Chondrocyte (in vitro differentiated cells): Measurements from ENCODE around the gene PRSS1. TPM values are rescaled to one million over a fixed set of nuclear protein-coding genes. Genes with fewer than 3 reads are reported as not detected.

Experiments used
- DNase-seq: peaks from one replicate; pipeline ENCODE4 v3.0.0; 2021; ENCODE audit warnings: mixed read lengths, low spot score
- H3K27ac Mint-ChIP-seq: one replicate; pipeline ENCODE4 v1.8.0; 2021; ENCODE audit warnings: mild to moderate bottlenecking, moderate library complexity, mixed read lengths; ENCODE audit not compliant: unreplicated experiment
- H3K27me3 Mint-ChIP-seq: 2 replicates; pipeline ENCODE4 v1.8.0; 2021; ENCODE audit warnings: low read depth, mixed read lengths
- H3K36me3 Mint-ChIP-seq: 2 replicates; pipeline ENCODE4 v1.8.0; 2021; ENCODE audit warnings: low read depth, mixed read lengths
- H3K4me1 Mint-ChIP-seq: 2 replicates; pipeline ENCODE4 v1.8.0; 2021; ENCODE audit warnings: low read depth, mild to moderate bottlenecking, mixed read lengths
- H3K4me3 Mint-ChIP-seq: one replicate; pipeline ENCODE4 v1.8.0; 2021; ENCODE audit warnings: mild to moderate bottlenecking, moderate library complexity, mixed read lengths; ENCODE audit not compliant: unreplicated experiment
- H3K9me3 Mint-ChIP-seq: 2 replicates; pipeline ENCODE4 v1.8.0; 2021; ENCODE audit warnings: low read depth, mixed read lengths
- total RNA-seq: library from RNA; stranded (reverse); gene quantifications from 3 replicates; pipeline ENCODE4 v1.2.1, GENCODE V29; 2021
- TF ChIP-seq, protein P1 (sequence below): fragments of 200-600 bp; sonication (generic); IDR thresholded peaks from 2 replicates; pipeline ENCODE4 v1.5.0; 2021; ENCODE audit warnings: antibody characterized with exemption, mild to moderate bottlenecking, moderate library complexity

The PRSS1 gene
- total RNA-seq, 1 donor from 2014 or later = not detected

DNA sequence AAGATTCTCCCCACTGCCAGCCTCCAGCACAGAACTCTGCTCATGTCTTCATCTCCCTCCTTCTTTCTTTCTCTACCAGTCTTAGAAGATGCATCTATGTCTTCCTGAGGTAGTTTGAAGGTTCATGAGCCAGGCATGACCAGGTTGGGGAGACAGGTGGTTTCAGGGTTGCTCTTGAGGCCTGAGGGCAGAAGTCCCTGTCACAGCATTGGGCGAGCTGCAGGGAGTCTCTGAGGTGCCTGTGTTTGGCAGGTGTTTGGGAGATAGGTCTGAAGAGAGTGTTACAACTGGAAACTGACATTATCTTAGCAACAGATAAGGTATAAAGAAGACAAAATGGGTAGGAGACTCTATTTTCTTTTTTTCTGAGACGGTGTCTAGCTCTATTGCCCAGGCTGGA, 40.2 kb downstream of the PRSS1 start:
- TF ChIP-seq, protein P1, sequence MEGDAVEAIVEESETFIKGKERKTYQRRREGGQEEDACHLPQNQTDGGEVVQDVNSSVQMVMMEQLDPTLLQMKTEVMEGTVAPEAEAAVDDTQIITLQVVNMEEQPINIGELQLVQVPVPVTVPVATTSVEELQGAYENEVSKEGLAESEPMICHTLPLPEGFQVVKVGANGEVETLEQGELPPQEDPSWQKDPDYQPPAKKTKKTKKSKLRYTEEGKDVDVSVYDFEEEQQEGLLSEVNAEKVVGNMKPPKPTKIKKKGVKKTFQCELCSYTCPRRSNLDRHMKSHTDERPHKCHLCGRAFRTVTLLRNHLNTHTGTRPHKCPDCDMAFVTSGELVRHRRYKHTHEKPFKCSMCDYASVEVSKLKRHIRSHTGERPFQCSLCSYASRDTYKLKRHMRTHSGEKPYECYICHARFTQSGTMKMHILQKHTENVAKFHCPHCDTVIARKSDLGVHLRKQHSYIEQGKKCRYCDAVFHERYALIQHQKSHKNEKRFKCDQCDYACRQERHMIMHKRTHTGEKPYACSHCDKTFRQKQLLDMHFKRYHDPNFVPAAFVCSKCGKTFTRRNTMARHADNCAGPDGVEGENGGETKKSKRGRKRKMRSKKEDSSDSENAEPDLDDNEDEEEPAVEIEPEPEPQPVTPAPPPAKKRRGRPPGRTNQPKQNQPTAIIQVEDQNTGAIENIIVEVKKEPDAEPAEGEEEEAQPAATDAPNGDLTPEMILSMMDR = no peak
- Mint-ChIP-seq H3K9me3 (no peaks in the 10 kb centered on the region), H3K4me3 (no peak overlapping the region), H3K27me3 (peaks cover 47% of the 10 kb centered on the region), H3K36me3 (no peaks in the 10 kb centered on the region), H3K27ac (no peak overlapping the region), H3K4me1 (no peaks in the 10 kb centered on the region)
- no peak for DNase-seq

DNA sequence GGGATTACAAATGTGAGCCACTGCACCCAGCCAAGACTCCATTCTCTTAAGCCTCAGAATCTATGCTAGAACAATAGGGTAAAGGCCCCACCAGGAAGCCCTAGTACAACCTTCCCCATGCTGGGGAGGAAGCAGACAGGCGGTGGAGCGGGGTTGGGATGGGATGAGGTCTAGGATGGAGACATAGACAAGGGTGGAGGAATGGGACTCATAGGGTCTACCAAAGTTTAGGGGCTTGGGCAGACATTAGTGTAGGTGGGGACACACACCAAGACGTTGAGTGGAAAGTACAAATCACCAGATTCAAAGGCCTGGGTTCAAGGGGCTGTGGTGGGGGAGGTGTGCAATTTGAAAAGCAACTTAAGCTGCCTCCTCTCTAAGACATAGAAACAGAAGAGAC, 40.8 kb downstream of the PRSS1 start:
- H3K4me1 Mint-ChIP-seq = no peaks in the 10 kb centered on the region
- H3K27me3 Mint-ChIP-seq = peaks cover 53% of the 10 kb centered on the region
- H3K4me3 Mint-ChIP-seq = no peak overlapping the region
- H3K36me3 Mint-ChIP-seq = no peaks in the 10 kb centered on the region
- TF ChIP-seq, protein P1 = no peak
- H3K9me3 Mint-ChIP-seq = no peaks in the 10 kb centered on the region
- no peak overlapping the region for H3K27ac Mint-ChIP-seq
- DNase-seq = no peak

DNA sequence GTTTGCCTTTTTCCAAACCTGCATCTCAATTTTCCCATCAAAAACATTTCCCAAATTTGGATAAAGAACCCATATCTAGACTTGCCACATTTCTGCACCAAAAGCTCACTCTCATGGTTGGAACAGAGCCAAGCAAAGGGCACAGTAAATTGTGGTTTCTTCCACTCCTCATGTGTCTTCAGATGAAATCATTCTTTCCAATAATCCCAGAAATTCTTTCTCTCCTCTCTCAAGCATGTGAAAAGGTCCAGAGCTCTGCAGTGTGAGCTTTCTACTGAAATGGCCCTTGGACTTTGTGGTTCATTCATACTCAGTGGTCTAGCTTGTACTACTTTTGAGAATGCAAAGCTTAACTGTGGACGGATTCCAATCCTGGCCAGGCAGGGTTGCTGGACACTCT, 41.3 kb downstream of the PRSS1 start:
- peaks cover 58% of the 10 kb centered on the region for H3K27me3 Mint-ChIP-seq
- H3K4me1 Mint-ChIP-seq = no peaks in the 10 kb centered on the region
- TF ChIP-seq, protein P1 = no peak
- no peak overlapping the region for H3K4me3 Mint-ChIP-seq
- H3K9me3 Mint-ChIP-seq = no peaks in the 10 kb centered on the region
- H3K27ac Mint-ChIP-seq = no peak overlapping the region
- DNase-seq = no peak
- H3K36me3 Mint-ChIP-seq = no peaks in the 10 kb centered on the region

DNA sequence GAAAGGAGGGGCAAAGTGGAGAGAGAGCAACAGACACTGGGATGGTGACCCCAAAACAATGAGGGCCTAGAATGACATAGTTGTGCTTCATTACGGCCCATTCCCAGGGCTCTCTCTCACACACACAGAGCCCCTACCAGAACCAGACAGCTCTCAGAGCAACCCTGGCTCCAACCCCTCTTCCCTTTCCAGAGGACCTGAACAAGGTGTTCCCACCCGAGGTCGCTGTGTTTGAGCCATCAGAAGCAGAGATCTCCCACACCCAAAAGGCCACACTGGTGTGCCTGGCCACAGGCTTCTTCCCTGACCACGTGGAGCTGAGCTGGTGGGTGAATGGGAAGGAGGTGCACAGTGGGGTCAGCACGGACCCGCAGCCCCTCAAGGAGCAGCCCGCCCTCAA, 42.2 kb downstream of the PRSS1 start:
- Mint-ChIP-seq H3K36me3 (no peaks in the 10 kb centered on the region), H3K4me1 (peaks cover 3% of the 10 kb centered on the region), H3K27ac (no peak overlapping the region), H3K27me3 (peaks cover 68% of the 10 kb centered on the region), H3K9me3 (no peaks in the 10 kb centered on the region), H3K4me3 (no peak overlapping the region)
- TF ChIP-seq, protein P1 = no peak
- no peak for DNase-seq

DNA sequence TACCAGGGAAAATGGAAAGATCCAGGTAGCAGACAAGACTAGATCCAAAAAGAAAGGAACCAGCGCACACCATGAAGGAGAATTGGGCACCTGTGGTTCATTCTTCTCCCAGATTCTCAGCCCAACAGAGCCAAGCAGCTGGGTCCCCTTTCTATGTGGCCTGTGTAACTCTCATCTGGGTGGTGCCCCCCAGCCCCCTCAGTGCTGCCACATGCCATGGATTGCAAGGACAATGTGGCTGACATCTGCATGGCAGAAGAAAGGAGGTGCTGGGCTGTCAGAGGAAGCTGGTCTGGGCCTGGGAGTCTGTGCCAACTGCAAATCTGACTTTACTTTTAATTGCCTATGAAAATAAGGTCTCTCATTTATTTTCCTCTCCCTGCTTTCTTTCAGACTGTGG, 42.9 kb downstream of the PRSS1 start:
- Mint-ChIP-seq H3K9me3 (no peaks in the 10 kb centered on the region), H3K4me3 (no peak overlapping the region), H3K36me3 (no peaks in the 10 kb centered on the region), H3K4me1 (peaks cover 4% of the 10 kb centered on the region), H3K27ac (no peak overlapping the region), H3K27me3 (peaks cover 67% of the 10 kb centered on the region)
- TF ChIP-seq, protein P1 = no peak
- DNase-seq = no peak
